ENCODE results near the gene WWC2. TPM values are rescaled to one million over a fixed set of nuclear protein-coding genes. Genes with fewer than 3 reads are reported as not detected.
"Not testable (repeated sequence)": the region's sequence is repeated elsewhere in the genome, so short reads cannot be mapped to it uniquely, and the experiment has no call there.

Gene WWC2
- total RNA-seq, 1 donor from 2014 or later = 109 TPM

DNA sequence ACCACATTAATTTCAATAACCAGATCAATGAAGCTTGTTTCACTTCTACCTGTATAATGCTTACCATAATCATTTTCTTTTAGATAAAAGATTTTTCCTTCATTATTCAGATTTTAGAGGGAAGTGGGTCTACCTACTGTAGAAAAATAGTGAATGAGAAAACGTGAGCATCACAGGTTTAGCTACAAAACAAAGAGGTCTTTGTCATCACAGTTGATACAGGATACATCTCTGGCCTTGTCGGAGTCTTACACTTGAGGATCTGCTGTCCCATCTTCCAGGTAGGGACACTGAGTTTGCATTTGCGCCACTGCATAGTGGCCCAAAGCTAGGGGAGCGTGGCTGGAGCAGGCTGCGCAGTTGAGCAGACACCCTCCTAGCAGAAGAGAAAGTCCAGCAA lies 222.5 kb downstream of the WWC2 start:
- Histone ChIP-seq H3K4me3 (no peak overlapping the region), H3K4me1 (peaks cover 4% of the 10 kb centered on the region), H3K27me3 (ENCODE audit: low read depth) (no peaks in the 10 kb centered on the region), H3K9me3 (no peaks in the 10 kb centered on the region), H3K27ac (no peak overlapping the region), H3K36me3 (peaks cover 4% of the 10 kb centered on the region)
- DNase-seq (no peak), ATAC-seq (no peak)
- intact Hi-C loops (cut with DNase I) = no loop called here
- no peak for TF ChIP-seq CTCF (IDR thresholded peaks at IDR 0.05)

DNA sequence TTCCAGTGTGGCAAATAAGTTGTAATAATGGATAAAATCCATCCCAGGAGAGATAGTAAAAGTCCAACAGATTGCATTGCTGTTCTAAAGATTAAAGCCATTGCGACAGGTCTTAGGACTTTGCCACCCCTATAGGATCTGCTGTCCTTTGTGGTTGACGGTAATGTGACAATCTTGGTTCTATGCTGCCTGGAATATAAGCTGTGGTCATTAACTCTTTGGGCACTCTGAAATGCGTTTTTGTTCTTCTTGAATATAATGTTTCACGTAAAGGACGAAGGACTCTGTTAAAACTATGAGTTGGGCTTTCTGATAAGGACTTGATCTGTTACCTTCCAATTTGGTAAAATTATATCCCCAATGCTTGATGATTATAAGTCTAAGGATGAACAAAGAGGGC lies 223.3 kb downstream of the WWC2 start, which contains the start of gene CLDN24:
Gene CLDN24, minus strand, starts transcription at position 101 of the 400 bp plus-strand sequence. Its CDS starts 0 bp downstream, at position 101.
- no peak within 1 kb of the TSS for H3K4me3 ChIP-seq

GRCh38 chr4:183323295-183323694 lies 224.2 kb downstream of the WWC2 start:
- no peak overlapping the region for H3K4me3 ChIP-seq
- no peak for ATAC-seq
- no peak for DNase-seq
- no peaks in the 10 kb centered on the region for H3K9me3 ChIP-seq
- H3K4me1 ChIP-seq = peaks cover 4% of the 10 kb centered on the region
- peaks cover 4% of the 10 kb centered on the region for H3K36me3 ChIP-seq
- H3K27me3 ChIP-seq (ENCODE audit: low read depth) = no peaks in the 10 kb centered on the region
- no peak for TF ChIP-seq CTCF (IDR thresholded peaks at IDR 0.05)
- H3K27ac ChIP-seq = no peak overlapping the region
- intact Hi-C loops (cut with DNase I) = no loop called here

More for the DNA sequence above, 223.3 kb downstream of the WWC2 start, which contains the start of gene CLDN24:
- ATAC-seq (no peak), DNase-seq (no peak)
- no peaks in the 10 kb centered on the region for H3K27me3 ChIP-seq (ENCODE audit: low read depth)
- intact Hi-C loops (cut with DNase I) = no loop called here
- H3K9me3 ChIP-seq = no peaks in the 10 kb centered on the region
- H3K36me3 ChIP-seq = peaks cover 4% of the 10 kb centered on the region
- H3K4me1 ChIP-seq = peaks cover 4% of the 10 kb centered on the region
- no peak for TF ChIP-seq CTCF (IDR thresholded peaks at IDR 0.05)
- H3K27ac ChIP-seq = no peak within 1 kb of the TSS

GRCh38 chr4:183324056-183324455 lies 225.0 kb downstream of the WWC2 start:
- intact Hi-C loops (cut with DNase I); H3K27ac ChIP-seq; H3K27me3 ChIP-seq (ENCODE audit: low read depth); H3K36me3 ChIP-seq; H3K9me3 ChIP-seq; H3K4me1 ChIP-seq; H3K4me3 ChIP-seq; DNase-seq; ATAC-seq: not testable (repeated sequence)

DNA sequence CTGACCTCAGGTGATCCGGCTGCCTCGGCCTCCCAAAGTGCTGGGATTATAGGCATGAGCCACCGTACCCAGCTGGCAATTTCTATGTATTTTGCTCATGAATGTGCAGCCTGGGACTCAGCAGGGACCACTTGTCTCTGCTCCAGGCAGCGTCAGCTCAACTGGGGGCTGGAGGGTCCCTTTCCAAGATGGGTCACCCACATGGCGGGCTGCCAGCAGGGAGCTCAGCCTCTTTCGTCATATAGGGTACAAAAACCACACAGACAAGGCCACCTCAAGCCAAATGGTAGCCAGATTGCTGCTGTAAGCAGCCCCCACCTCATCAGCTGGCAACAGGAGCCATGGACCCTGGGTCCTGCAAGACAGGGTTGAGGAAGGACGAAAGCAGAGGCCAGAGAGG lies 225.6 kb downstream of the WWC2 start:
- Histone ChIP-seq H3K4me1 (peaks cover 4% of the 10 kb centered on the region), H3K27ac (no peak overlapping the region), H3K36me3 (no peaks in the 10 kb centered on the region), H3K4me3 (no peak overlapping the region), H3K9me3 (no peaks in the 10 kb centered on the region), H3K27me3 (ENCODE audit: low read depth) (no peaks in the 10 kb centered on the region)
- TF ChIP-seq CTCF (IDR thresholded peaks at IDR 0.05) = no peak
- DNase-seq = no peak
- intact Hi-C loops (cut with DNase I) = no loop called here
- ATAC-seq = no peak

- H3K27me3 ChIP-seq (ENCODE audit: low read depth); intact Hi-C loops (cut with DNase I); H3K36me3 ChIP-seq; DNase-seq; H3K4me3 ChIP-seq; H3K27ac ChIP-seq; ATAC-seq; H3K4me1 ChIP-seq; H3K9me3 ChIP-seq: not testable (repeated sequence)
Measured at GRCh38 chr4:183326387-183326786, 227.3 kb downstream of the WWC2 start.

DNA sequence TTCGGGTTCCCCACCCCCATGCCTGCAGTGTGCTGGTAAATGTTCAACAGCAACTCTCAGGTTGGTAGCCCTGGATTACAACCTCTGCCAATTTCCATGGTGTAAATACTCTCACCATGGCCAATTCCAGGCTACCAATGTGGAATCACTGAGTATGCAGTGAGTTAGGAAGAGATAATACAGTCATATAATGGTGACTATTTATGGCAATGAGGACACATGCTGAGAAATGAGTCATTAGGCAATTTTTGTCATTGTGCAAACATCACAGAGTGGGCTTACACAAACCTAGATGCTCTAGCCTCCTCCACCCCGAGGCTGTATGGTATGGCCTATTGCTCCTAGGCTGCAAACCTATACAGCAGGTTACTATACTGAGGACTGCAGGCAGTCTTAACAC lies 227.8 kb downstream of the WWC2 start:
- no peak for ATAC-seq

More for the DNA sequence above, 227.8 kb downstream of the WWC2 start:
- H3K9me3 ChIP-seq = no peaks in the 10 kb centered on the region
- H3K27ac ChIP-seq = no peak overlapping the region
- DNase-seq = no peak
- no peak overlapping the region for H3K4me3 ChIP-seq
- intact Hi-C loops (cut with DNase I) = no loop called here
- no peaks in the 10 kb centered on the region for H3K36me3 ChIP-seq
- H3K4me1 ChIP-seq = no peaks in the 10 kb centered on the region
- H3K27me3 ChIP-seq (ENCODE audit: low read depth) = no peaks in the 10 kb centered on the region
- TF ChIP-seq CTCF (IDR thresholded peaks at IDR 0.05) = no peak

All from lower lobe of right lung (tissue), 2 donors.